ENCODE results near the gene PTER.

PTER gene

GRCh38 chr10:16545116-16545736, 108.4 kb downstream of the PTER start:
- no peak for DNase-seq

DNA sequence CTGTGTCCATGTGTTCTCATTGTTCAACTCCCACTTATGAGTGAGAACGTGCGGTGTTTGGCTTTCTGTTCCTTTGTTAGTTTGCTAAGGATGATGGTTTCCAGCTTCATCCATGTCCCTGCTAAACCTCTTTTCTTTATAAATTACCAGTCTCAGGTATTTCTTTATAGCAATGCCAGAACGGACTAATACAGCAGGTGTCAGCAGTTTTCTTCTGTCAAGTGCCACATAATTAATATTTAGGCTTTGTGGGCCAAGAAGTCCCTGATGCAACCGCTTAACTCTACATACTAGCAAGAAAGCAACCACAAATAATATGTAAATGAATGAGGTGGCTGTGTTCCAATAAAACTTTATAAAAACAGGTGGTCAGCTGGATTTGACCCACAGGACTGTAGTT, 111.2 kb downstream of the PTER start:
- DNase-seq, result no peak

DNA sequence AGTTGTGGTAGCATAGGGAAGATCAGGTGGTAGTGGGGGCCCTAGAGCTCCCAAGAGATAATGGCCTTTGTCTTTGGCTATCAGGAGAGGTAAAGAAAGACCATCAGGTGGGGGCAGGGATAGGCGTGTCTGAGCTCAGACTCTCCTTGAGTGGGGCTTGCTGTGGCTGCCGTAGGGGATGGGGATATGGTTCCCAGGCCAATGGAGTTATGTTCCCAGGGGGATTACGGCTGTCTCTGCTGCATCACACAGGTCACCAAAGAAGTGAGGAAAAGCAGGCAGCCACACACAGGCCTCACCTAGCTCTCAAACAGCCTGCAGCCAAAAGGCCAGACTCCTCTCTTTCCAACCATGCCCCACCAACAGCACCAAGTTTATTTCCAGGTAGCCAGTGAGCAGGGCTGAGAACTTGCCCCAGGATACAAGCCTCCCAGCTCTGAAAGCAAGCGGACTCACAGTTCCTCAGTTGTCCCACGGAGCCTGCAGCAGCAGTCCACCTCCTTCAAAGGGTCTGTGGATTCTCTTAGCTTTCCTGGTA, 122.5 kb downstream of the PTER start:
- no peak for DNase-seq

DNA sequence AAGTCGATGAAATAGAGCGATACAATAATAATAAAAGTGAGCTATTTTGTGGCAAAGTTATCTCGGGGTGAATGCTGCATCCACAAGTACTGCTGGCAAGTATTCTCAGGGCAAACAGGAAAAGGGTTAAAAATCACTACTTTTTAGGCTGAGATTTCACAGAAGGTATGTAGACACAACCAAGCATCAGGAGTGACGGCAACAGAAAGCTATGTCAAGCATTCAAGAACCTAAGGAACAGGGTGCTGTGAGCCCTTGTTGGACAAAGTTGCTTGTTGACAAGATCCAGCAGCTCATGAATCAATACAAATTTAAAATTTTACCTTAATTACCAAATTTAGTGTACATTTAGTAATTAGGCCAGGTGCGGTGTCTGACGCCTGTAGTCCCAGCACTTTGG, 126.1 kb downstream of the PTER start:
- DNase-seq, result no peak

All from NCI-H1092 treated with DMSO at 0.1 percent for 48 hours (cell line).